HepG2 (cell line): Measurements from ENCODE around the gene PHF21B. TPM values are rescaled to one million over a fixed set of nuclear protein-coding genes. Genes with fewer than 3 reads are reported as not detected.

Experiments used
- ARNTL ChIP-seq: sonication (generic); formaldehyde crosslinking; IDR thresholded peaks from 2 replicates; pipeline ENCODE4 v1.4.0; 2020; ENCODE audit warnings: mild to moderate bottlenecking, missing genetic modification reagents
- RELA ChIP-seq: sonication (generic); formaldehyde crosslinking; IDR thresholded peaks from 2 replicates; pipeline ENCODE4 v1.4.0; 2020; ENCODE audit warnings: missing genetic modification reagents
- ZKSCAN8 ChIP-seq: IDR thresholded peaks from 2 replicates; pipeline ENCODE4 v1.6.1; 2016; ENCODE audit warnings: borderline replicate concordance, missing genetic modification reagents, missing compliant biosample characterization
- ZNF563 ChIP-seq: sonication (generic); formaldehyde crosslinking; IDR thresholded peaks from 2 replicates; pipeline ENCODE4 v1.8.0; 2022; ENCODE audit warnings: mild to moderate bottlenecking, moderate library complexity, missing genetic modification reagents
- ZNF567 ChIP-seq: sonication (generic); formaldehyde crosslinking; IDR thresholded peaks from 2 replicates; pipeline ENCODE4 v1.8.1; 2023; ENCODE audit warnings: mild to moderate bottlenecking, missing genetic modification reagents, borderline replicate concordance
- ZNF572 ChIP-seq: sonication (generic); formaldehyde crosslinking; IDR thresholded peaks from 2 replicates; pipeline ENCODE4 v1.5.1; 2020; ENCODE audit warnings: mild to moderate bottlenecking, missing genetic modification reagents
- polyA plus RNA-seq, 8 experiments: library from polyadenylated mRNA; depleted of rRNA in 3 of 8; stranded (reverse) in 7 of 8; unstranded in 1 of 8; fragments of >200 nt; fragmentation: Illumina TruSeq in 4 of 8; extraction: Trizol in 4 of 8; gene quantifications; 2 replicates each; pipeline versions ENCODE4 v1.2.1 to v1.2.3, GENCODE V29; 2011 to 2016; ENCODE audit warnings: low read depth in 4 of 8, missing spikeins in 1 of 8, mixed read lengths in 1 of 8; ENCODE audit not compliant: insufficient read depth in 1 of 8
- total RNA-seq, 5 experiments: library from RNA; depleted of rRNA; stranded (reverse); fragments of >200 nt; fragmentation: Illumina TruSeq; extraction: Trizol; gene quantifications; 2 replicates each; pipeline ENCODE4 v1.2.3, GENCODE V29; 2016; ENCODE audit warnings: low read depth in 1 of 5
- TF ChIP-seq, protein P1 (sequence below): IDR thresholded peaks from 2 replicates; pipeline ENCODE4 v1.6.1; 2016; ENCODE audit warnings: missing compliant biosample characterization, missing genetic modification reagents, borderline replicate concordance
- TF ChIP-seq, protein P2 (sequence below): sonication (generic); formaldehyde crosslinking; IDR thresholded peaks from 2 replicates; pipeline ENCODE4 v1.4.0; 2020; ENCODE audit warnings: mild to moderate bottlenecking, missing genetic modification reagents
- TF ChIP-seq, protein P3 (sequence below): IDR thresholded peaks from 2 replicates; pipeline ENCODE4 v1.6.1; 2016; ENCODE audit warnings: missing biosample characterization, missing genetic modification reagents, low read depth
- TF ChIP-seq, protein P4 (sequence below): fragments of 450-650 bp; IDR thresholded peaks from 2 replicates; pipeline ENCODE4 v1.6.1; 2017

Gene PHF21B
- total and polyA plus RNA-seq, 2 of the 13 experiments (the other 11 are each of a cell fraction or from before 2014, with no cell fraction given): not detected

DNA sequence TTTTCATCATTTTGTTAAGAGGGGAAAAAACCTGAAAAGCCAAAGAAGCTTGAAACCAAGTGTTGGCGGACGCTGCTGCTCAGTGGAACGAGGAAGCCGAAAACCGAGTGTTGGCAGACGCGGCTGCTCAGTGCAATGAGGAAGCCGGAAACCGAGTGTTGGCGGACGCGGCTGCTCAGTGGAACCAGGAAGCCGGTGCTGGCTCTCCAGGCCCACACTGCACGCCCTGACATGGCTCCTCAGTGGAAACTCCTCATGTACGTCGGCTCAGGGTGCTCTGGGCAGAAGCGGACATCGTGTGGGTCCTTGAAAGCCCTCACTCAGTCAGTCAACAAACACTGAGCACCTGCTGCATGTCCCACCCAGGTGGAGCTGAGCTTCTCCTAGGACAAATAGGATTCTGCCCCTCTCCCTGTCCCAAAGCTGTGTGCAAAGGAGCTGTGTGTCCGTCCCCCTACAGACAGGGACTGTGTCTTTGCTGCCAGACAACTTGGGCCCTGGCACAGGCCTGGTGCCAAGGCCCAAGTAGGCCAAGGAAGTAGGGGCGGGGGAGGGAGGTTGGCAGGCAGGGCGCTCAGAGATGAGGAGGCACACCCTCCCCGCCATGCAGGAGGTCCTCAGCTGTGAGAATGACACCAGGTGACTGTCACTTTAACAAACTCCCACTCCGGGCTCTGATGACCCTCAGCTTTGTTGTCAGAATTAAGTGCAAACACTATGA lies 37.3 kb downstream of the PHF21B start (continued):
- TF ChIP-seq, protein P1, sequence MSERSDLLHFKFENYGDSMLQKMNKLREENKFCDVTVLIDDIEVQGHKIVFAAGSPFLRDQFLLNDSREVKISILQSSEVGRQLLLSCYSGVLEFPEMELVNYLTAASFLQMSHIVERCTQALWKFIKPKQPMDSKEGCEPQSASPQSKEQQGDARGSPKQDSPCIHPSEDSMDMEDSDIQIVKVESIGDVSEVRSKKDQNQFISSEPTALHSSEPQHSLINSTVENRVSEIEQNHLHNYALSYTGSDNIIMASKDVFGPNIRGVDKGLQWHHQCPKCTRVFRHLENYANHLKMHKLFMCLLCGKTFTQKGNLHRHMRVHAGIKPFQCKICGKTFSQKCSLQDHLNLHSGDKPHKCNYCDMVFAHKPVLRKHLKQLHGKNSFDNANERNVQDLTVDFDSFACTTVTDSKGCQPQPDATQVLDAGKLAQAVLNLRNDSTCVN (CRISPR knock-in tag): no peak
- TF ChIP-seq RELA (CRISPR knock-in tag) (no peak), ZNF563 (CRISPR knock-in tag) (no peak), ZKSCAN8 (CRISPR knock-in tag) (no peak), ZNF572 (CRISPR knock-in tag) (no peak), ZNF567 (CRISPR knock-in tag) (no peak), ARNTL (CRISPR knock-in tag) (no peak)
- TF ChIP-seq, protein P2, sequence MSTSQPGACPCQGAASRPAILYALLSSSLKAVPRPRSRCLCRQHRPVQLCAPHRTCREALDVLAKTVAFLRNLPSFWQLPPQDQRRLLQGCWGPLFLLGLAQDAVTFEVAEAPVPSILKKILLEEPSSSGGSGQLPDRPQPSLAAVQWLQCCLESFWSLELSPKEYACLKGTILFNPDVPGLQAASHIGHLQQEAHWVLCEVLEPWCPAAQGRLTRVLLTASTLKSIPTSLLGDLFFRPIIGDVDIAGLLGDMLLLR (CRISPR knock-in tag): no peak
- TF ChIP-seq, protein P3, sequence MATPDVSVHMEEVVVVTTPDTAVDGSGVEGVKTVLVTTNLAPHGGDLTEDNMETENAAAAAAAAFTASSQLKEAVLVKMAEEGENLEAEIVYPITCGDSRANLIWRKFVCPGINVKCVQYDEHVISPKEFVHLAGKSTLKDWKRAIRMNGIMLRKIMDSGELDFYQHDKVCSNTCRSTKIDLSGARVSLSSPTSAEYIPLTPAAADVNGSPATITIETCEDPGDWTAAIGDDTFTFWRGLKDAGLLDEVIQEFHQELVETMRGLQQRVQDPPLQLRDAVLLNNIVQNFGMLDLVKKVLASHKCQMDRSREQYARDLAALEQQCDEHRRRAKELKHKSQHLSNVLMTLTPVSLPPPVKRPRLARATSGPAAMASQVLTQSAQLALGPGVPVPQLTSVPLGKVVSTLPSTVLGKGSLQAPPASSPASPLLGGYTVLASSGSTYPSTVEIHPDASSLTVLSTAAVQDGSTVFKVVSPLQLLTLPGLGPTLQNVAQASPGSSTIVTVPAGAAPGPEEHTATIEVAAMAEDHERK (CRISPR knock-in tag): no peak
- TF ChIP-seq, protein P4, sequence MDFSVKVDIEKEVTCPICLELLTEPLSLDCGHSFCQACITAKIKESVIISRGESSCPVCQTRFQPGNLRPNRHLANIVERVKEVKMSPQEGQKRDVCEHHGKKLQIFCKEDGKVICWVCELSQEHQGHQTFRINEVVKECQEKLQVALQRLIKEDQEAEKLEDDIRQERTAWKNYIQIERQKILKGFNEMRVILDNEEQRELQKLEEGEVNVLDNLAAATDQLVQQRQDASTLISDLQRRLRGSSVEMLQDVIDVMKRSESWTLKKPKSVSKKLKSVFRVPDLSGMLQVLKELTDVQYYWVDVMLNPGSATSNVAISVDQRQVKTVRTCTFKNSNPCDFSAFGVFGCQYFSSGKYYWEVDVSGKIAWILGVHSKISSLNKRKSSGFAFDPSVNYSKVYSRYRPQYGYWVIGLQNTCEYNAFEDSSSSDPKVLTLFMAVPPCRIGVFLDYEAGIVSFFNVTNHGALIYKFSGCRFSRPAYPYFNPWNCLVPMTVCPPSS: no peak
- TF ChIP-seq, all 625 proteins: peak for 0
